Spleen (tissue), 7 donors: Measurements from ENCODE around the gene PMM1.

Experiments
- POLR2A ChIP-seq, 3 donors: fragments of 450-650 bp; IDR thresholded peaks; one replicate each; pipeline ENCODE4 v1.5.1; 2017; ENCODE audit warnings: antibody characterized with exemption in 3 of 3, mild to moderate bottlenecking in 1 of 3
- TF ChIP-seq, protein P1 (sequence below), 11 experiments: fragments of 200-600 bp in 7 of 11; fragments of 450-650 bp in 4 of 11; sonication (generic) in 4 of 11; IDR thresholded peaks in 8 of 11; conservative IDR thresholded peaks in 3 of 11; 1 replicate in 7 of 11; 2 replicates in 4 of 11; pipeline versions ENCODE4 v1.4.0 to v1.8.0; 2016 to 2021; ENCODE audit warnings: antibody characterized with exemption in 11 of 11, inconsistent platforms in 4 of 11, mild to moderate bottlenecking in 1 of 11
- donor health status: DM: no; HTN: no; CAD: no; lungs with moderate emphysema.
- donor health status: DM: no; HTN: no; CAD: no.
- donor health status: DM: no; HTN: no; CAD: no.

DNA sequence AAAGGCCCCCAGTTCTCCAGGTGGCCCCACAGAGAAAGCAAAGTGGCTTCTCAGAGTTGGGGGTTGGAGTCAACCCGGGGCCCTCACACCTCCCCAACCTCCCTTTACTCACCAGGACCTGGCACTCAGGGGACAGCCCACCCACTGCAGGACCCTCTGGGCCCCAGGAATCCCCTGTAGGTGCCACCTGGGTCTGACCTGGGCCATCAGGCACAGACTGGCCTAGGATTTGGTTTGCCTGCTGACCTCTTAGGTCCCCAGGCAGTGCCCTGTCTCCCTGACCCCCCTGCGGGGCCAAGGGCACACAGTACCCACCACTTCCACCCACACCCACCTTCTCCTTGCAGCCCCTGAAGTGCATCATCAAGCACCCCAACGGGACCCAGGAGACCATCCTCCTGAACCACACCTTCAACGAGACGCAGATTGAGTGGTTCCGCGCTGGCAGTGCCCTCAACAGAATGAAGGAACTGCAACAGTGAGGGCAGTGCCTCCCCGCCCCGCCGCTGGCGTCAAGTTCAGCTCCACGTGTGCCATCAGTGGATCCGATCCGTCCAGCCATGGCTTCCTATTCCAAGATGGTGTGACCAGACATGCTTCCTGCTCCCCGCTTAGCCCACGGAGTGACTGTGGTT, 61.4 kb downstream of the PMM1 start:
- TF ChIP-seq, protein P1, sequence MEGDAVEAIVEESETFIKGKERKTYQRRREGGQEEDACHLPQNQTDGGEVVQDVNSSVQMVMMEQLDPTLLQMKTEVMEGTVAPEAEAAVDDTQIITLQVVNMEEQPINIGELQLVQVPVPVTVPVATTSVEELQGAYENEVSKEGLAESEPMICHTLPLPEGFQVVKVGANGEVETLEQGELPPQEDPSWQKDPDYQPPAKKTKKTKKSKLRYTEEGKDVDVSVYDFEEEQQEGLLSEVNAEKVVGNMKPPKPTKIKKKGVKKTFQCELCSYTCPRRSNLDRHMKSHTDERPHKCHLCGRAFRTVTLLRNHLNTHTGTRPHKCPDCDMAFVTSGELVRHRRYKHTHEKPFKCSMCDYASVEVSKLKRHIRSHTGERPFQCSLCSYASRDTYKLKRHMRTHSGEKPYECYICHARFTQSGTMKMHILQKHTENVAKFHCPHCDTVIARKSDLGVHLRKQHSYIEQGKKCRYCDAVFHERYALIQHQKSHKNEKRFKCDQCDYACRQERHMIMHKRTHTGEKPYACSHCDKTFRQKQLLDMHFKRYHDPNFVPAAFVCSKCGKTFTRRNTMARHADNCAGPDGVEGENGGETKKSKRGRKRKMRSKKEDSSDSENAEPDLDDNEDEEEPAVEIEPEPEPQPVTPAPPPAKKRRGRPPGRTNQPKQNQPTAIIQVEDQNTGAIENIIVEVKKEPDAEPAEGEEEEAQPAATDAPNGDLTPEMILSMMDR (IDR thresholded peaks at IDR 0.05 in 8 of 11, conservative IDR thresholded peaks at IDR 0.05 in 3 of 11): no peak
- no peak for TF ChIP-seq POLR2A (IDR thresholded peaks at IDR 0.05)
